SIG-M5 treated with dmso at 0.1 percent for 504 hours (cell line): ENCODE results near the gene LENG1.

Source experiments
- DNase-seq: peaks from one replicate; lab custom pipeline; 2025; ENCODE audit not compliant: unreplicated experiment; lab: John Stamatoyannopoulos, UW

The LENG1 gene

DNA sequence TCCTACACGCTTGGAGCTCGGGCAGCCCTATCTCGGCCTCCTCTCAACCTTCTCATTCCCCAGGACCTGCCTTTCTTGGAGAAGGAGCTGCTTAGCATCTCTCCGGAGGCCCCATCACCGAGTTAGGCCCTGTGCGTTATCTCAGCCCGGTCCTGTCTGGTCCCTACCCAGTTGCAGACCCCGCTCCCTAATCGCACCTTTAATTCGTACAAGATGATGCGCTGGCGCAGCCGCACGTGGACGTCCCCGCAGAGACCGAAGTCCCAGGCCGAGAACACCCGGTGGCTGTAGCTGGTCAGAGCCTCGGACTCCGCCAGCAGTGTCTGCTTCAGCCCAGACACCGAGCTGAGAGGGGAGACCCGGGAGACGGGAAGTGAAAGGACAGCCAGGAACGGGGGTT, 5.7 kb upstream of the LENG1 start:
- DNase-seq, result no peak

DNA sequence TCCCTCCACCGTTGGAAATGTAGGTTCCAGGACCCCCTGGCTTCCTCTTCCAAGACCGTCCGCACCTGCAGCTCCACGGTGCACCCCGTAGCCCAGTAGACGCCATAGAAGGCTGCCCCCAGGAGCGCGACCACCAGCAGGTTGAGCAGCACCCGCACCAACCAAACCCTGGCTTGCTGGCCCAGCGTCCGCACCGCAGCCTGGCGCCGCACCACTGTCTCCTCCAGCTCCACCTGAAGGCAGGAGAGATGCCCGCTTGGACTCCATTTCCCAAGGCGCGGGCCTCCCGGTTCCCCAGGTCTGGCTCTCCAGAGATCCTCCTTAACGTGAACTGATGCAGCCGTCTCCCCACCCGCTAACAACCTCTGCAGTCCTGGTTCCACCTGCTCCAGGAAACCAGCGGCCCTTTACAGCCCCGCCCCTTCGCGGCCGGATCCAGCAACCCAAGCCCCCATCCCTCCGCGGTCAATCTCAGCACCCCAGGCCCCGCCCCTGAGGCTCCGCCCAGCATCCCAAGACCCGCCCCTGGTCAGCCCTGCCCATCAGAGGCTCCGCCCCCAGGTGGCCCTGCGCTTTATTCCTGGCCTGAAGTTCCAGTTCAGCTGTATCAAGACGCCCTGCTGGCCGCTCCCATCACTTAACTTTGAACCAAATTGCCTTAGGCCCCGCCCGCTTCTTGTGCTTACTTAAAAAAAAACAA, 5.0 kb upstream of the LENG1 start:
- no peak for DNase-seq

GRCh38 chr19:54162884-54163283, 3.4 kb upstream of the LENG1 start:
- DNase-seq, result no peak

DNA sequence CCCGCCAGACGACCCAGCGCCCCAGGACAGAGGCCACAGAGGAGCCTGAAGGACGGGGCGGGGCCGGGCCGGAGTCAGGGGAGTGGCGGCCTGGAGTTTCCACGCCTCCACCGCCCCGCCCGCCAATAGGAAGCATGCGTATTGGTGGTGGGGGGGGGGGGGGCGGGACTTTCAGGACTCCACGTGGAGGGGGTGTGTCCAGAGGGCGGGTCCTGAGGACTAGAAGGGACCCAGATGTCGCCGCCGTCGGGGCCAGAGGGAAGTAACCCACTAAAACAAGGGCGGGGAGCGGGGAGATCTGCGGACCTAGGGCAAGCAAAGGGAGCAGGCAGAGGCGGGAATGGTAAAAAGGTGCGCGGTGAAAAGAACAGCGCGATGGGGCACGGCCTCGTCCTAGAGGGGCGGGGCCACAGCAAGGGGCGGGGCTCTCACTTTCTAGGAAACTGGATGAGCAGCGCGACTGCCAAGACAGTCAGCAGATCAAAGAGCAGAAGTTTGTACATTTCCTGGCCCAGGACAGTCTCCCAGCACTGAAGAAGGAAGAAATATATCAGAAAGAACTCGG, 2.8 kb upstream of the LENG1 start:
- DNase-seq, result peak; percentile 89

- no peak for DNase-seq
Measured at GRCh38 chr19:54160854-54161253, 1.3 kb upstream of the LENG1 start.

DNA sequence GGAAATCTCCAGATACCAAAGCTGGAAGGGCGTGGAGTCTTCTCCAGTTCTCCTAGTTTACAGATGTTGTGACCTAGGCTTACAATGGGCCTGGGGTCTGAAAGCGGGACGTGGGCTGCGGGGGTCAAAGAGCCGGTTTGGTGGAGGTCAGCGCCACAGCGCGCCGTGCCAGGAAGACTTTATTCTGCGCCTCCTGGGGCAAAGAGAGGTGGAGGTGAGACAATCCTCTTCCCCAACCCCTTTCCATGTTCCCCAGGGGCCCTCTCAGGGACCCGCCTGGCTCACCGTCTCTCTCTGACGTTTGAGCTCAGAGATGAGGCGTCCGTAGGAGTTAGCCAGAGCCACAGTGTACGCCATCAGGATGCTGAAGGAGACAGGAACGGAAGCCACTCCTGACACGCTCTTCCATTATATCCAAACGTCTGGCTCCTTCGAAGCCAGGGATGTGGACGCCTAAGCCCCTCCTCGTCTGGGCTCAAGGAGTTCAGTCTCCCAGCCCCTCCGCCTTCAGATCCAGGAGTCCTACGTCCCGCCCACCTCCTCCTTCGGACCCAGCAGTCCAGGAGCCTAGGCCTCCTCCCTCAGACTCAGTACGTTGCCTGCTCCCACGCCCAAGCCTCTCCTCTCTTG, 776 bp upstream of the LENG1 start:
- DNase-seq, result no peak

DNA sequence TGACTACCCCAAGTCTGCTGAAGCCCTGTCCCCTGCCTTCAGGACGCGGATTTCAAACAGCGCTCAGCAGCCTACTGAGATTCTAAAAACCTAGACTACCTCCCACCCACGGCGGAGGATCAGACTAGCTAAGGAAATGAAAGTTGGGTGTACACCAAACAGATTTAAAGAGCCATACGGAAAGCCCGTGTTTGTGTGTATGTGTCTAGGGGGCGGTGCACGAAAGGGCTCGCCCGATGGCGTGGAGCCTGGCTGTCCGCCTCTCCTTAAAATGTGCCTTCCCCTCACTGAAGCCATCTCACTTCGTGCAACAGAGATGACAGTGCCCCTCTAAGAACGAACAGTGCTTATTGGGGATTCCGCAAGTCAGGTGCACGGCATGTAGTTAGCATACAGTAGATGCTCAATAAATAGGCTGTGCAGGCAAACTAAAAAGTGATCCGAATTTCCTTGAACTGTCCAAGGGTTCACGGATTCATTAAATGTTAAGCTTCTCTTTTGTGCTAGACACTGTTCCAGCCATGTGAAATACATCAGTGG, 639 bp downstream of the LENG1 start:
- DNase-seq, result no peak

GRCh38 chr19:54156953-54157352, 2.6 kb downstream of the LENG1 start:
- DNase-seq, result peak; percentile 46

- no peak for DNase-seq
Measured at GRCh38 chr19:54156490-54156889, 3.0 kb downstream of the LENG1 start.

GRCh38 chr19:54155694-54156093, 3.8 kb downstream of the LENG1 start:
- DNase-seq, result no peak

DNA sequence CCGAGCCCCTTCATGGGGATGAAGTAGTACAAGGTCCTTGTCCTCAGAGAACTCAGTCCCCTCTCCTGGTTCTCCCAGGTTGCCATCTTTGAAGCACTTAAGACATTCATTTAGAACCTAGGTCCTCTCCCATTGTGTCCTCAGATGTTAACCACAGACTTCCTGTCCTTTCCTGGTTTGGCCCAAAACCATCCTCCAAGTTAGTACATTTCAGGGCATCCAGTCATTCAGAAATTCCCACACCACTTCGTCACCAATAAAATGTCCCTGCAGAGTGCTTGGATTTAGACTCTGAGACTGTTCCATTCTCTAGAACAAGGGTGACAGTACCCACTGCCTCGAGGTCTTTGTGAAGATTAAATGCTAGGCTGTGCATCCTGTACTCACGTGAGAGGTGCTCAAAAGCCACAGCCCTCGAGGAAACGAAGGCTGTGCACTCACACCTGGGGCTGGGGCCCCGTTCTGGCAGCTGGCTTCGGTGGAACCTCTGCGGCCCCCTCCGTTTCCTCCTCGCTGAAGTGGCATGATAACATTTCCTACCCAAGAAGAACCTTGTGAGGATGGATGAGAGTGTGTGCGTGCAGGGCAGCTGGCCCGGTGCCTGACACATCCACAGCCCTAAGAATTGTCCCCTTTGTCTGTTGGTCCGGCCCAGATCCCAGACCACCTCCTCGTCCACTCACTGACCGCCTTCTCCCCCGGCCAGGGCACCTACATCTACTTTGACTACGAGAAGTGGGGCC, 4.7 kb downstream of the LENG1 start:
- DNase-seq, result no peak

GRCh38 chr19:54153731-54154326, 5.7 kb downstream of the LENG1 start:
- no peak for DNase-seq

DNA sequence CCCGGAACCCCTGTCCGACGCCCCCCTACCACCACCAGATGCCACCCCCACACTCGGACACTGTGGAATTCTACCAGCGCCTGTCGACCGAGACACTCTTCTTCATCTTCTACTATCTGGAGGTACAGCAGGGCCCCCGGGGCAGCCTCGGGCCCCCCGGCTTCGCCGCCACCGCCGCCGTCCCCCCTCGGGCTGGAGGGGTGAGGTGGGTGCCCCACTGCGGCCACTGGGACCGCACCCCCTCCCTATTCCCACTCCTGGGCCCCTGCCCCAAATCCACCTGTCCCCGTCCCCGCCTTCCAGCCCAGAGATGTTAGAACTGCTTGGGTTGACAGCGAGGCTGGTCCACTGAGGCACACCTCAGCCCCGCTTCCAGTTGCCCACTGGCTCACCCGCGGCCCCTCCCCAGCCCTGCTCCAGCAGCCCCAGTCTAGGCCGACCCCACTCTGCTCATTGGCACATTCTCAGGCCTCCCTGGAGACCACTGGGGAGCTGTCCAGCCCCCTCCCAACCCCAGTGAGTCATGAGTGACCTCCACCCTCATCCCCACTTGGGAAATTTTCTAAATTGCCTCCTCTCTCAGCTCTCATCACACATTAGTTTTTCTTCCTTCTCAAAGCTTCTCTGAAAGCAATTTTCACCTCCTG, 6.5 kb downstream of the LENG1 start:
- no peak for DNase-seq

- DNase-seq, result no peak
Measured at GRCh38 chr19:54152267-54152666, 7.3 kb downstream of the LENG1 start.

GRCh38 chr19:54151362-54152035, 8.0 kb downstream of the LENG1 start:
- DNase-seq, result no peak

DNA sequence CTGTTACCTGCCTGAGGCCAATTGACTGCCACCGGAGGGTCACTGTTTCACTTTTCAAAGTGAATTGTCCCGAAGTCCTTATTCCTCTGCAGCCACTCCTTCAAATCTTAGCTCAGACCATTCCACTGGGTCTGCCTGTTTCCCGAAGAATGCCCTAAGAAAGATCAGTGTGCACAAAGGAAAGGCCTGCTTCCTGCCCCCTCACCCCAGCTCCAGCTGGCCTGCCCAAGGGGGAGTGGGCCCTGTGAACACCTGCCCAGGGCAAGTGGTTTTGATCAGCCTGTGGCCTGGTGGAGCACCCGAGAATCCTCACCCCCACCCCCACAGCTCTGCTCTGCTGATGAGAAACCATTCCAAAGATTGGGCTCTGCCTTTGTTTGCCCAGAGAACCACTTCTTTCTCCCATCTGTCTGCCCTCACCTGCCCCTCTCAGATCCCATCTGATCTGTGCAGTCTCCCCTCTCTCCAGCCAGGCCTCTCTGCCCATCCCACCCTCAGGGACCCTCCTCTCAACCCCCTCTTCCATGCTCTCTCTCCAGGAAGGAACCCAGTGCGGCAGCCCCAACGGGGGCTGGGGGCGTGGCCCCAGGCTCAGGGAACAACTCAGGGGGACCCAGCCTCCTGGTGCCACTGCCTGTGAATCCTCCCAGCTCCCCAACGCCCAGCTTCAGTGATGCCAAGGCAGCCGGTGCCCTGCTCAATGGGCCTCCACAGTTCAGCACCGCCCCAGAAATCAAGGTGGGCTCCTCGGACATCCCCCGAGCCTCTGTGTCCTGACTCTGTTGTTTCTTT, 10.3 kb downstream of the LENG1 start:
- DNase-seq, result no peak

DNA sequence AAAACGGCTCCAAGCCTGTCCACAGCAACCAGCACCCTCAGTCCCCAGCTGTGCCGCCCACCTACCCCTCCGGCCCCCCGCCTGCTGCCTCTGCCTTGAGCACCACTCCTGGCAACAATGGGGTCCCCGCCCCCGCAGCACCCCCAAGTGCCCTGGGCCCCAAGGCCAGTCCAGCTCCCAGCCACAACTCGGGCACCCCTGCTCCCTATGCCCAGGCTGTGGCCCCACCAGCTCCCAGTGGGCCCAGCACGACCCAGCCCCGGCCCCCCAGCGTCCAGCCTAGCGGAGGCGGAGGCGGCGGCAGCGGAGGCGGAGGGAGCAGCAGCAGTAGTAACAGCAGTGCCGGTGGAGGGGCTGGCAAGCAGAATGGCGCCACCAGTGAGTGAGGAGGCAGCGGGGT, 11.4 kb downstream of the LENG1 start:
- DNase-seq, result no peak

GRCh38 chr19:54147676-54148075, 11.8 kb downstream of the LENG1 start:
- no peak for DNase-seq

DNA sequence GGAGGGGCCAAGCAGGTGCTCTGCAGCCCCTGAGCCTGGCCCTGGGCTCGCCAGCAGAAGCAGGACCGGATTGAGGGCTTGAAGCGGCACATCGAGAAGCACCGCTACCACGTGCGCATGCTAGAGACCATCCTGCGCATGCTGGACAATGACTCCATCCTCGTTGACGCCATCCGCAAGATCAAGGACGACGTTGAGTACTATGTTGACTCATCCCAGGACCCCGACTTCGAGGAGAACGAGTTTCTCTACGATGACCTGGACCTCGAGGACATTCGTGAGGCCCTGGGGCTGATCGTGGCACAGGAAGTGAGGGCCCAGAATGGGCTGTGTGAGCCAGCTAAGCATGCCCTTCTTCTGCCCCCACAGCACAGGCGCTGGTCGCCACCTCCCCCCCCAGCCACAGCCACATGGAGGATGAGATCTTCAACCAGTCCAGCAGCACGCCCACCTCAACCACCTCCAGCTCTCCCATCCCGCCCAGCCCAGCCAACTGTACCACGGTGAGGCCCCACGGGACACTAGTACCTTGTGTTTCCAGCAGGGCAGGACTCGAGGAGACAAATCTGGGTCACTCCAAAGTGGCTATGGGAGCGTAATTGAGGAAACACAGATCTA, 13.9 kb downstream of the LENG1 start:
- no peak for DNase-seq
